Choroid plexus epithelial cell (primary cell): ENCODE results near the gene LPIN2.

ENCODE experiments used
- DNase-seq: peaks from one replicate; pipeline ENCODE4 v3.0.0-alpha.2; 2010; ENCODE audit warnings: low read depth
- H3K4me3 ChIP-seq: 2 replicates; pipeline ENCODE4 v1.5.1; 2011; ENCODE audit warnings: low read depth, mild to moderate bottlenecking, control low read depth, low read length, moderate library complexity
- TF ChIP-seq, protein P1 (sequence below): conservative IDR thresholded peaks from 2 replicates; pipeline ENCODE4 v1.5.1; 2011; ENCODE audit warnings: low read depth, mild to moderate bottlenecking, control low read depth, inconsistent platforms, low read length, moderate library complexity

The LPIN2 gene

DNA sequence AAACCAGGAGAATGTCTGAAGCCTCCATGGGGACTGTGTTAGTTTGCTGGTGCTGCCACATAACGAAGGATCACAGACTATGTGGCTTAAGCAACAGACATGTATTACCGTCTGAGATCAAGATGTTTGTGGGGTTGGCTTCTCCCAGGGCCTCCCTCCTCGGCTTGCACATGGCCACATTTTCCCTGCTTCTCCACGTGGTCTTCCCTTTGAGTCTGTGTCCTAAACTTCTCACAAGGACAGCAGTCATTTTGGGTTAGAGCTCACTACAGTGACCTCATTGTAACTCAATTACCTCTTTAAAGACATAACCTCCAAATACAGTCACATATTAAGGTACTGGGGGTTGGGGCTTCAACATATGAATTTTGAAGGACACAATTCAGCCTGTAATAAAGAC, 44.6 kb upstream of the LPIN2 start:
- no peak for DNase-seq
- no peak overlapping the region for H3K4me3 ChIP-seq
- TF ChIP-seq, protein P1, sequence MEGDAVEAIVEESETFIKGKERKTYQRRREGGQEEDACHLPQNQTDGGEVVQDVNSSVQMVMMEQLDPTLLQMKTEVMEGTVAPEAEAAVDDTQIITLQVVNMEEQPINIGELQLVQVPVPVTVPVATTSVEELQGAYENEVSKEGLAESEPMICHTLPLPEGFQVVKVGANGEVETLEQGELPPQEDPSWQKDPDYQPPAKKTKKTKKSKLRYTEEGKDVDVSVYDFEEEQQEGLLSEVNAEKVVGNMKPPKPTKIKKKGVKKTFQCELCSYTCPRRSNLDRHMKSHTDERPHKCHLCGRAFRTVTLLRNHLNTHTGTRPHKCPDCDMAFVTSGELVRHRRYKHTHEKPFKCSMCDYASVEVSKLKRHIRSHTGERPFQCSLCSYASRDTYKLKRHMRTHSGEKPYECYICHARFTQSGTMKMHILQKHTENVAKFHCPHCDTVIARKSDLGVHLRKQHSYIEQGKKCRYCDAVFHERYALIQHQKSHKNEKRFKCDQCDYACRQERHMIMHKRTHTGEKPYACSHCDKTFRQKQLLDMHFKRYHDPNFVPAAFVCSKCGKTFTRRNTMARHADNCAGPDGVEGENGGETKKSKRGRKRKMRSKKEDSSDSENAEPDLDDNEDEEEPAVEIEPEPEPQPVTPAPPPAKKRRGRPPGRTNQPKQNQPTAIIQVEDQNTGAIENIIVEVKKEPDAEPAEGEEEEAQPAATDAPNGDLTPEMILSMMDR: no peak

DNA sequence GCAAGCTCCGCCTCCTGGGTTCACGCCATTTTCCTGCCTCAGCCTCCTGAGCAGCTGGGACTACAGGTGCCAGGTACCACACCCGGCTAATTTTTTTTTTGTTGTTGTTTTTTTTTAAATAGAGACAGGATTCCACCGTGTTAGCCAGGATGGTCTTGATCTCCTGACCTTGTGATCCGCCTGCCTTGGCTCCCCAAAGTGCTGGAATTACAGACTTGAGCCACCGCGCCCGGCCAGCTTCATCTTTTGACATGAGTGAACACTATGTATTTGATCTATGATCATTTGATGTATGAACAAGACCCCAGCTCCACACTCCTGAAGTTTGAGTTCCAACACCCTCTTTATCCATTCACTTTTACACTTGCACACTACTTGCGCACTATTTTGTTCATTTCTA, 43.4 kb upstream of the LPIN2 start:
- DNase-seq: no peak
- H3K4me3 ChIP-seq: no peak overlapping the region
- TF ChIP-seq, protein P1: no peak

DNA sequence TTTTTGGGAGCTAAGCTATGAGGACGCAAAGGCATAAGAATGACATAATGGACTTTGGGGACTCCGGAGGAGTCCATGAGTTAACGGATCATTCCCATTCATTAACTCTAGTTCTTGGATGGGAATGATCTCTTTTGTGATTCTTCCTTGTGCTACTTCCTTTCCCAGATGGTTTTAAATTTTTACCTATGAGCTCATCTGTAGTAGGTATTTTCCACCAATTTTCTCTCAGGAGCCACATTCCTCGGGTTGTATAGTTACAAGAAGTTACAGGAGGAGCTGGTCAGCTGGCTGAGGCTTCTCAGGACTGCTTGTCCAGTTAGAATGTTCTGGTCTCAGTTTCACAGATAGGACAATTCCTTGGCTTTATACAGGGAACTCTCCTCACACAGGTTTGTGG, 42.9 kb upstream of the LPIN2 start:
- TF ChIP-seq, protein P1: no peak
- peak; percentile 38 for DNase-seq
- H3K4me3 ChIP-seq: no peak overlapping the region

DNA sequence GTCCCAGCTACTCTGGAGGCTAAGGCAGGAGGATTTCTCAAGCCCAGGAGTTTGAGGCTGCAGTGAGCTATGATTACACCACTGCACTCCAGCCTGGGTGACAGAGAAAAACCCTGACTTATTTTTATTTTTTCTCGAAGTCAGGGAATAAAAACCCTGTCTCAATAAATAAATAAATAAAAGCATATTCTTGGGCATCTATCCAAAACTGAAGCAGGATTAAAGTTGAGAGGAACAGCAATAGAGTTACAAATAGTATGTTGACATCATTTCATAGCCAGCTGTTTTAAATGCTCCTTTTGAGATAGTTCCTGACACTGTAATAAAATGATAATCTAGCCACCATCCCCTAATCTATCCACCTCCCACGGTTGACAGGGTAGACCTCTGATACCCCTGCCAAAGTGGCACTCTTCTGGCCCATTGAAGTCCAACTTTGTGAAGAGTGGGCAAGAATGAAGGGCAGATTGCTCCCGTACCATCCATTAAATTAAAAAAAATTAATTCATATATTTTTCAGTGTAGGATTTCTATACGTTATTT, 42.3 kb upstream of the LPIN2 start:
- no peak overlapping the region for H3K4me3 ChIP-seq
- peak; percentile 43 for DNase-seq
- TF ChIP-seq, protein P1: no peak

DNA sequence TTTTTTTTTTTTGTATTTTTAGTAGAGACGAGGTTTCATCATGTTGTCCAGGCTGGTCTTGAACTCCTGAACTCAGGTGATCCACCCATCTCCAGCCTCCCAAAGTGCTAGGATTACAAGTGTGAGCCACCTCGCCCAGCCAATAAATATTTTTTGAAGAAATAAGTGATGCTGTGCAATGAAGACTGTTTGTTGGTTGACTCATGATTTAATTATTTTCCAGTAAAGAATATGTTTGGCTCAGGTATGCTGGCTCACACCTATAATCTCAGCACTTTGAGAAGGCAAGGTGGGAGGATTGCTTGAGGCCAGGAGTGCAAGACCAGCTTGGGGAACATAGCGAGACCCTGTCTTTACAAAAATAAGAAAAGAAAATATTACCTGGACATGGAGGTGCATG, 41.8 kb upstream of the LPIN2 start:
- no peak for DNase-seq
- H3K4me3 ChIP-seq: no peak overlapping the region
- TF ChIP-seq, protein P1: no peak

DNA sequence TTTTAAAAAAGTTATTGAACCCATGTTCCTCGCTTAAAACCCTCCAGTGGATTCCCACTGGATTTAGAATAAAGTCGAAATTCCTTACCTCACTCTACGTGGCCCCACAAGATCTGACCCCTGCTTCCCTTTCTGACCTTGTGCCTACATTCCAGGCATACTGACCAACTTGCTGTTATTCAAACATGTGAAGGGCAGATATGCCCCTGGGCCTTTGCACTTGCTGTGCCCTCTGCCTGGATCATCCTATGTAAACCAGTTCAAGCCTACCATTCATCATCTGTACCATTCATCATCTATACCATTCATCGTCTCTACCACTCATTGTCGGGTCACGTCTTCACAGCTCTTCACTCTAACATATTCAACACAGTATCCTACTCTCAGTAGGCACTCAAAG, 41.3 kb upstream of the LPIN2 start:
- TF ChIP-seq, protein P1: no peak
- no peak for DNase-seq
- H3K4me3 ChIP-seq: no peak overlapping the region

DNA sequence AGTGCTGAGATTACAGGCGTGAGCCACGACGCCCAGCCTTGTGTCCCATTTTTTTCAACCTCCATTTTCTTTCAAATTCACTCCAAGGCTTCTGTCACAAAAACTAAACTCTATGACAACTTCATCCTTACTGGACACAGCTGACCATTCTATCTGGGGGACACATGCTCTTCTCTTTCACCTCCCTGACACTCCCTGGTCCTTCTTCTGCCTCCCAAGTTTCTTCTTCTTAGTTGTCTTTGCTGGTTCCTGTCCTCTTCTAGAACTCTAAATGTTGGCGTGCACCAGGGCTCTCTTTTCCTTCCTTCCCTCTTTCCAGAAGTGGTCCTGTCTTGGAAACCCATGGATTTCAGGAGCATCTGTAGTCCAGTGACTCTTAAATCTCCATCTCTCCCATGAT, 40.1 kb upstream of the LPIN2 start:
- TF ChIP-seq, protein P1: no peak
- DNase-seq: no peak
- no peak overlapping the region for H3K4me3 ChIP-seq
